HG02885 (cell line): ENCODE data around the gene TEX51.

Source experiments
- ATAC-seq: cut with Tn5 transposase; IDR thresholded peaks from one replicate; pipeline ENCODE4 v1.9.1; 2021; ENCODE audit warnings: mild to moderate bottlenecking; ENCODE audit not compliant: unreplicated experiment, poor library complexity

TEX51 gene

GRCh38 chr2:126877861-126878565 is 20.7 kb upstream of the TEX51 start:
- no peak for ATAC-seq

GRCh38 chr2:126878601-126879000 is 20.1 kb upstream of the TEX51 start:
- ATAC-seq: no peak

- no peak for ATAC-seq
Observed at GRCh38 chr2:126879348-126880298, 19.1 kb upstream of the TEX51 start.

- ATAC-seq: no peak
Observed at GRCh38 chr2:126880324-126880723, 18.4 kb upstream of the TEX51 start.

- no peak for ATAC-seq
Observed at GRCh38 chr2:126880817-126881216, 17.9 kb upstream of the TEX51 start.

- ATAC-seq: no peak
Observed at GRCh38 chr2:126881591-126881990, 17.1 kb upstream of the TEX51 start.

- ATAC-seq: no peak
Observed at GRCh38 chr2:126882181-126882580, 16.5 kb upstream of the TEX51 start.

- ATAC-seq: no peak
Observed at GRCh38 chr2:126882736-126883665, 15.7 kb upstream of the TEX51 start.

GRCh38 chr2:126883666-126884040 is 15.0 kb upstream of the TEX51 start:
- ATAC-seq: no peak

- ATAC-seq: no peak
Observed at GRCh38 chr2:126884861-126885750, 13.6 kb upstream of the TEX51 start.

GRCh38 chr2:126885751-126886210 is 12.9 kb upstream of the TEX51 start:
- ATAC-seq: no peak

- ATAC-seq: peak; percentile 88
Observed at GRCh38 chr2:126886211-126886915, 12.3 kb upstream of the TEX51 start.

GRCh38 chr2:126886916-126887280 is 11.8 kb upstream of the TEX51 start:
- no peak for ATAC-seq

GRCh38 chr2:126887506-126887905 is 11.2 kb upstream of the TEX51 start:
- ATAC-seq: no peak

GRCh38 chr2:126888046-126888445 is 10.6 kb upstream of the TEX51 start:
- ATAC-seq: no peak

- ATAC-seq: no peak
Observed at GRCh38 chr2:126889071-126889470, 9.6 kb upstream of the TEX51 start.

GRCh38 chr2:126889496-126890135 is 9.1 kb upstream of the TEX51 start:
- ATAC-seq: no peak

- ATAC-seq: no peak
Observed at GRCh38 chr2:126890136-126890510, 8.6 kb upstream of the TEX51 start.
